Muscle of leg (tissue), 11 donors: ENCODE data around the gene MAGEA9. TPM values are rescaled to one million over a fixed set of nuclear protein-coding genes. Genes with fewer than 3 reads are reported as not detected.
"Not testable (repeated sequence)": the region's sequence is repeated elsewhere in the genome, so short reads cannot be mapped to it uniquely, and the experiment has no call there.

Experiments used
- DNase-seq: peaks from one replicate; pipeline ENCODE4 v3.0.0; 2013
- H3K27ac ChIP-seq: one replicate; pipeline ENCODE4 v1.5.1; 2013; ENCODE audit warnings: mild to moderate bottlenecking, low read length, control low read depth
- H3K27me3 ChIP-seq: one replicate; pipeline ENCODE4 v1.6.1; 2013; ENCODE audit warnings: low read length; ENCODE audit not compliant: control insufficient read depth, insufficient read depth
- H3K36me3 ChIP-seq: one replicate; pipeline ENCODE4 v1.6.1; 2013; ENCODE audit warnings: low read length; ENCODE audit not compliant: control insufficient read depth, insufficient read depth
- H3K4me1 ChIP-seq: one replicate; pipeline ENCODE4 v1.6.1; 2013; ENCODE audit warnings: low read length; ENCODE audit not compliant: control insufficient read depth, insufficient read depth
- H3K4me3 ChIP-seq: one replicate; pipeline ENCODE4 v1.5.1; 2013; ENCODE audit warnings: low read length, control low read depth
- H3K9me3 ChIP-seq: replicated peaks from 2 replicates; pipeline ENCODE4 v1.6.1; 2013; ENCODE audit warnings: low read depth, low read length; ENCODE audit not compliant: control insufficient read depth
- WGBS: methylation state at CpG from one replicate; pipeline ENCODE4 v1.1.5; 2013; ENCODE audit warnings: missing lambda C conversion rate; ENCODE audit not compliant: insufficient coverage; 5-methylcytosine and 5-hydroxymethylcytosine counted together
- polyA plus RNA-seq, 8 donors: library from polyadenylated mRNA; unstranded; fragments of 120-200 nt; gene quantifications; one replicate each; pipeline versions ENCODE4 v1.2.1 to v1.2.3, GENCODE V29; 2013; ENCODE audit warnings: inconsistent platforms in 1 of 8, low replicate concordance in 1 of 8; ENCODE audit not compliant: insufficient read length in 8 of 8, insufficient read depth in 1 of 8
- total RNA-seq: library from RNA; stranded (reverse); fragments of 120-200 nt; gene quantifications from one replicate; pipeline ENCODE4 v1.2.4, GENCODE V29; 2013

MAGEA9 gene
- total and polyA plus RNA-seq, 9 donors = not detected

- Histone ChIP-seq H3K27ac (no peak overlapping the region), H3K4me1 (no peaks in the 10 kb centered on the region), H3K4me3 (no peak overlapping the region), H3K36me3 (no peaks in the 10 kb centered on the region), H3K9me3 (no peaks in the 10 kb centered on the region), H3K27me3 (no peaks in the 10 kb centered on the region)
- WGBS = 68% methylated on average over 3 of the region's 11 CpGs
- DNase-seq = no peak
Observed at GRCh38 chrX:149762696-149763614, 18.8 kb upstream of the MAGEA9 start.

- no CpG with 5 or more reads among the region's 12 CpGs for WGBS
- H3K4me3 ChIP-seq, H3K9me3 ChIP-seq, H3K27ac ChIP-seq, DNase-seq, H3K27me3 ChIP-seq, H3K36me3 ChIP-seq, H3K4me1 ChIP-seq: not testable (repeated sequence)
Observed at GRCh38 chrX:149770344-149770743, 11.4 kb upstream of the MAGEA9 start.

- not testable (repeated sequence) for DNase-seq, H3K4me1 ChIP-seq, H3K27me3 ChIP-seq, H3K4me3 ChIP-seq, H3K36me3 ChIP-seq, H3K27ac ChIP-seq, H3K9me3 ChIP-seq
- no CpG with 5 or more reads among the region's 9 CpGs for WGBS
Observed at GRCh38 chrX:149773026-149773425, 8.7 kb upstream of the MAGEA9 start.

GRCh38 chrX:149773768-149774167 lies 8.0 kb upstream of the MAGEA9 start, which contains the start of gene HSFX1:
TSS of gene HSFX1 (plus strand) at chrX:149774068. CDS start at chrX:149774682, 614 bp downstream.
- not testable (repeated sequence) for H3K4me3 ChIP-seq, H3K27me3 ChIP-seq, DNase-seq, H3K36me3 ChIP-seq, H3K27ac ChIP-seq, H3K4me1 ChIP-seq, H3K9me3 ChIP-seq
- no CpG with 5 or more reads among the region's 17 CpGs for WGBS

- H3K27me3 ChIP-seq, H3K4me1 ChIP-seq, H3K27ac ChIP-seq, H3K9me3 ChIP-seq, H3K4me3 ChIP-seq, H3K36me3 ChIP-seq, DNase-seq: not testable (repeated sequence)
- no CpG with 5 or more reads among the region's 7 CpGs for WGBS
Observed at GRCh38 chrX:149777999-149778398, 3.7 kb upstream of the MAGEA9 start.

- H3K4me3 ChIP-seq, H3K9me3 ChIP-seq, H3K27ac ChIP-seq, H3K27me3 ChIP-seq, H3K36me3 ChIP-seq, H3K4me1 ChIP-seq, DNase-seq: not testable (repeated sequence)
- no CpG with 5 or more reads among the region's 1 CpG for WGBS
Observed at GRCh38 chrX:149795531-149795930, 13.8 kb downstream of the MAGEA9 start.

- H3K9me3 ChIP-seq = no peaks in the 10 kb centered on the region
- no peak for DNase-seq
- peaks cover 4% of the 10 kb centered on the region for H3K27me3 ChIP-seq
- H3K4me1 ChIP-seq = no peaks in the 10 kb centered on the region
- no peak overlapping the region for H3K27ac ChIP-seq
- no peaks in the 10 kb centered on the region for H3K36me3 ChIP-seq
- H3K4me3 ChIP-seq = no peak overlapping the region
- whole genome bisulfite sequencing = 73% methylated on average over 3 of the region's 6 CpGs
Observed at GRCh38 chrX:149799095-149799714, 17.5 kb downstream of the MAGEA9 start.

GRCh38 chrX:149799938-149800337 lies 18.2 kb downstream of the MAGEA9 start:
- WGBS = no CpG with 5 or more reads among the region's 3 CpGs
- H3K4me3 ChIP-seq = no peak overlapping the region
- no peak for DNase-seq
- no peaks in the 10 kb centered on the region for H3K4me1 ChIP-seq
- H3K27me3 ChIP-seq = peaks cover 4% of the 10 kb centered on the region
- H3K9me3 ChIP-seq = no peaks in the 10 kb centered on the region
- no peak overlapping the region for H3K27ac ChIP-seq
- no peaks in the 10 kb centered on the region for H3K36me3 ChIP-seq

GRCh38 chrX:149803458-149804062 lies 21.8 kb downstream of the MAGEA9 start:
- DNase-seq = no peak
- WGBS = 82% methylated on average over 7 of the region's 10 CpGs
- H3K36me3 ChIP-seq = no peaks in the 10 kb centered on the region
- no peak overlapping the region for H3K4me3 ChIP-seq
- no peaks in the 10 kb centered on the region for H3K9me3 ChIP-seq
- no peak overlapping the region for H3K27ac ChIP-seq
- H3K27me3 ChIP-seq = peaks cover 4% of the 10 kb centered on the region
- no peaks in the 10 kb centered on the region for H3K4me1 ChIP-seq

GRCh38 chrX:149804102-149804501 lies 22.4 kb downstream of the MAGEA9 start:
- 85% methylated on average over 6 of the region's 6 CpGs for WGBS
- Histone ChIP-seq H3K27me3 (peaks cover 4% of the 10 kb centered on the region), H3K36me3 (no peaks in the 10 kb centered on the region), H3K9me3 (no peaks in the 10 kb centered on the region), H3K27ac (no peak overlapping the region), H3K4me3 (no peak overlapping the region), H3K4me1 (no peaks in the 10 kb centered on the region)
- DNase-seq = no peak
